SK-N-SH (cell line): ENCODE measurements around the gene RGS9BP.

Experiments
- EZH2phosphoT487 ChIP-seq: fragments of 200-600 bp; sonication (generic); IDR thresholded peaks from 2 replicates; pipeline ENCODE4 v1.6.1; 2017; ENCODE audit warnings: low read depth, mixed run types, mild to moderate bottlenecking, antibody characterized with exemption, moderate library complexity, borderline replicate concordance
- GATA2 ChIP-seq: sonication (generic); formaldehyde crosslinking; IDR thresholded peaks from 2 replicates; pipeline ENCODE4 v1.5.0; 2020; ENCODE audit warnings: mild to moderate bottlenecking, missing genetic modification reagents
- MEF2A ChIP-seq: IDR thresholded peaks from 2 replicates; pipeline ENCODE4 v1.4.0; 2012; ENCODE audit warnings: low read depth, borderline replicate concordance
- MXI1 ChIP-seq: IDR thresholded peaks from 2 replicates; pipeline ENCODE4 v1.6.1; 2012; ENCODE audit warnings: mild to moderate bottlenecking, low read depth, low read length, improper control_type of control experiment
- POLR2AphosphoS5 ChIP-seq: IDR thresholded peaks from 2 replicates; pipeline ENCODE4 v1.6.1; 2012; ENCODE audit warnings: low read depth, low read length
- RAD21 ChIP-seq: IDR thresholded peaks from 2 replicates; pipeline ENCODE4 v1.6.1; 2012; ENCODE audit warnings: mild to moderate bottlenecking, low read length
- RCOR1 ChIP-seq: fragments of 150-350 bp; IDR thresholded peaks from 2 replicates; pipeline ENCODE4 v1.6.1; 2017; ENCODE audit warnings: antibody characterized with exemption, low read length
- RFX5 ChIP-seq: IDR thresholded peaks from 2 replicates; pipeline ENCODE4 v1.6.1; 2012; ENCODE audit warnings: mild to moderate bottlenecking, improper control_type of control experiment, low read length
- TAF1 ChIP-seq: IDR thresholded peaks from 2 replicates; pipeline ENCODE4 v1.6.1; 2012; ENCODE audit warnings: low read depth, mild to moderate bottlenecking, low read length, moderate library complexity, borderline replicate concordance
- TF ChIP-seq, protein P1 (sequence below): fragments of 200-600 bp; sonication (generic); IDR thresholded peaks from 2 replicates; pipeline ENCODE4 v1.6.1; 2017; ENCODE audit warnings: antibody characterized with exemption, mild to moderate bottlenecking, moderate library complexity
- TF ChIP-seq, protein P2 (sequence below): IDR thresholded peaks from 2 replicates; pipeline ENCODE4; 2012
- TF ChIP-seq, protein P3 (sequence below): IDR thresholded peaks from 2 replicates; pipeline ENCODE4 v1.4.0; 2012; ENCODE audit warnings: low read depth

DNA sequence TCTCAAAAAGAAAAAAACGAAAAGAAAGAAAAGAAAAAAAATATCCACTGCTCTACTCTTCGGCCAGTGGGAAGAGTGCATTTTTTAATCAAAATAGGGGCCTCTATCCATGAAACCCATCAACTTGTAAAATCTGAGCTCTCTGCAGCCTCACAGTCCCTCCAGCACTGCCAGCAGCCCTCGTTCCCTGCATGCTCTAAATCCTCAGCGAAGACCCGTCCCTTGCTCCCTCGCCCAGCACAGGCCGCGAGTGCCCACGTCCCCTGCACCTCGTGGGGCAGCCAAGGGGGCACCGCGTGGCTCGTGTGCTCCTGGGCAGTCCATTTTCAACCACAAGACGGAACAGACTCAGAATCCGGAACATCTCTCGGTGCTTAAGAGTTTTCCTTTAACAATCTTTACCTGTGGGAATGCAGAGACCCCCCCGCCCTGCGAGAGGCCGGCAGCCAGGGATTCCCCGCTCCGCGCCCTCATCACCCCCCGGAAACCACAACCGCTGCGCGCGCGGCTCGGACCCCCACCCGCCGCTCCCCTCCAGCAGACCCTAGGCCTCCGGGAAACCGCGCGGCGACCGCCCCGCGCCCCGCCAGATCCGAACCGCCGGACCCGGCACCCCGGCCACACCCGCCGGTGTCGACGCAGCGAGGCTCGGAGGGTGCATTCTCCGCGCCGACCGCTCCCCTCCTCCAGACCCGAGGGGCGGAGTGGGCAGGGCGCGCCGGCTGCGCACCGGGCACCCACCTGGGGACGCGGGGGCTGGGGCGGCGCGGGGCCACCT is 1.3 kb upstream of the RGS9BP start:
- TF ChIP-seq, protein P1, sequence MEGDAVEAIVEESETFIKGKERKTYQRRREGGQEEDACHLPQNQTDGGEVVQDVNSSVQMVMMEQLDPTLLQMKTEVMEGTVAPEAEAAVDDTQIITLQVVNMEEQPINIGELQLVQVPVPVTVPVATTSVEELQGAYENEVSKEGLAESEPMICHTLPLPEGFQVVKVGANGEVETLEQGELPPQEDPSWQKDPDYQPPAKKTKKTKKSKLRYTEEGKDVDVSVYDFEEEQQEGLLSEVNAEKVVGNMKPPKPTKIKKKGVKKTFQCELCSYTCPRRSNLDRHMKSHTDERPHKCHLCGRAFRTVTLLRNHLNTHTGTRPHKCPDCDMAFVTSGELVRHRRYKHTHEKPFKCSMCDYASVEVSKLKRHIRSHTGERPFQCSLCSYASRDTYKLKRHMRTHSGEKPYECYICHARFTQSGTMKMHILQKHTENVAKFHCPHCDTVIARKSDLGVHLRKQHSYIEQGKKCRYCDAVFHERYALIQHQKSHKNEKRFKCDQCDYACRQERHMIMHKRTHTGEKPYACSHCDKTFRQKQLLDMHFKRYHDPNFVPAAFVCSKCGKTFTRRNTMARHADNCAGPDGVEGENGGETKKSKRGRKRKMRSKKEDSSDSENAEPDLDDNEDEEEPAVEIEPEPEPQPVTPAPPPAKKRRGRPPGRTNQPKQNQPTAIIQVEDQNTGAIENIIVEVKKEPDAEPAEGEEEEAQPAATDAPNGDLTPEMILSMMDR = no peak
- TF ChIP-seq POLR2AphosphoS5 = no peak
- no peak for TF ChIP-seq RFX5
- TF ChIP-seq RCOR1 = no peak
- no peak for TF ChIP-seq TAF1
- TF ChIP-seq, protein P2, sequence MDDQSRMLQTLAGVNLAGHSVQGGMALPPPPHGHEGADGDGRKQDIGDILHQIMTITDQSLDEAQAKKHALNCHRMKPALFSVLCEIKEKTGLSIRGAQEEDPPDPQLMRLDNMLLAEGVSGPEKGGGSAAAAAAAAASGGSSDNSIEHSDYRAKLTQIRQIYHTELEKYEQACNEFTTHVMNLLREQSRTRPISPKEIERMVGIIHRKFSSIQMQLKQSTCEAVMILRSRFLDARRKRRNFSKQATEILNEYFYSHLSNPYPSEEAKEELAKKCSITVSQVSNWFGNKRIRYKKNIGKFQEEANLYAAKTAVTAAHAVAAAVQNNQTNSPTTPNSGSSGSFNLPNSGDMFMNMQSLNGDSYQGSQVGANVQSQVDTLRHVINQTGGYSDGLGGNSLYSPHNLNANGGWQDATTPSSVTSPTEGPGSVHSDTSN = no peak
- TF ChIP-seq EZH2phosphoT487 = no peak
- TF ChIP-seq, protein P3, sequence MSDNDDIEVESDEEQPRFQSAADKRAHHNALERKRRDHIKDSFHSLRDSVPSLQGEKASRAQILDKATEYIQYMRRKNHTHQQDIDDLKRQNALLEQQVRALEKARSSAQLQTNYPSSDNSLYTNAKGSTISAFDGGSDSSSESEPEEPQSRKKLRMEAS = peak; percentile 54; the same call in 1 of the 2 replicates
- peak; percentile 25; the same call in 1 of the 2 replicates for TF ChIP-seq MXI1
- TF ChIP-seq MEF2A = no peak
- no peak for TF ChIP-seq GATA2 (CRISPR knock-in tag)
- TF ChIP-seq RAD21 = no peak
